Measurements from ENCODE around the gene AFDN. TPM values are rescaled to one million over a fixed set of nuclear protein-coding genes. Genes with fewer than 3 reads are reported as not detected.

The AFDN gene
- total and polyA plus RNA-seq, 2 experiments from 2014 or later = 66.9 to 200 TPM

DNA sequence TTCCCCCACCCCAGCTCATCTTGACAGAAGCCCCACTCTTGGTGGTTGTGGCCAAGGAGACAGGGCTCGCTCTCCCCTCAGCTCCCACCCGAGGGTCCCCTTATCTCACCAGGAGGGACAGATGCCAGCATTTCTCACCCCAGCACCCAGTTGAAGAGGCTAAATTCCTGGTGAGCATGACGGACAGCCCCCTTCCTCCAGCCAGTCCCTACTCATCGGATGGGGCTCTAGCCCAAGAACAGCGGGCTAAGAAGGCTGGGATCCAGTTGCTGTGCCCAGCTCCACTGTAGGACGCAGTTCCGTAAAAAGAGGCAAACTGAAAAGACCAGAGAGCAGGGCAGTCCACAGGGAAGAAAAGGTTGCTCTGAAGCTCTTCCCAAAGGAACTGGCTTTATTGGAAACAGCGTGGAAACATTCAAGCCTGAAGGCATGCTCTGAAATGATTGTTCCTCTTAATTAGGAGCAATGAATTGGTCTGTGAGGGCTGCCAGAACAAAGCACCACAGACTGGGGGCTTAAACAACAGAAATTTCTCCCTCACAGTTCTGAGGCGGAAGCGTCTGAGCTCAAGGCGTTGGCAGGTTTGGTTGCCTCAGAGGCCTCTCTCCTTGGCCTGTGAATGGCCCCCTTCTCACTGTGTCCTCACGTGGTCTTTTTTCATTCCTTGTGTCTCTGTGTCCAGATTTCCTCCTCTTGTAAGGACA, 152.9 kb downstream of the AFDN start:
- H3K4me3 Mint-ChIP-seq = no peak overlapping the region
- H3K4me2 ChIP-seq = no peak overlapping the region
- H3K36me3 Mint-ChIP-seq (ENCODE audit: low read depth) = peaks cover 10% of the 10 kb centered on the region
- no peaks in the 10 kb centered on the region; the same call in 2 of the 3 replicates for H3K4me1 Mint-ChIP-seq
- H3K27me3 ChIP-seq (ENCODE audit: insufficient read depth) = no peaks in the 10 kb centered on the region
- H3F3A ChIP-seq (replicated peaks; ENCODE audit: low read depth) = no peaks in the 10 kb centered on the region
- H4K20me1 ChIP-seq (replicated peaks; ENCODE audit: insufficient read depth) = 0 out of 2 replicates have a peak, but pooled peaks cover 2% of the 10 kb centered on the region
- H3K4me3 ChIP-seq = no peak overlapping the region
- H3K9me3 Mint-ChIP-seq = peaks cover 17% of the 10 kb centered on the region
- H3K79me2 ChIP-seq (replicated peaks; ENCODE audit: insufficient read depth) = no peaks in the 10 kb centered on the region
- no peak overlapping the region for H3K27ac ChIP-seq (ENCODE audit: low read depth)
- no peaks in the 10 kb centered on the region for H3K36me3 ChIP-seq (ENCODE audit: insufficient read depth)
- TF ChIP-seq JUNB (IDR thresholded peaks at IDR 0.05; ENCODE audit: unreplicated experiment) (no peak), ZNF114 (CRISPR knock-in tag; IDR thresholded peaks at IDR 0.05) (no peak), EZH2 (IDR thresholded peaks at IDR 0.05; ENCODE audit: low read depth, unreplicated experiment) (no peak), POLR2AphosphoS5 (IDR thresholded peaks at IDR 0.05; ENCODE audit: low read depth) (no peak), STAT1 (IDR thresholded peaks at IDR 0.05; ENCODE audit: unreplicated experiment) (no peak), CREB1 (CRISPR knock-in tag; IDR thresholded peaks at IDR 0.05; ENCODE audit: low read depth) (no peak), ETS1 (IDR thresholded peaks at IDR 0.05) (no peak)
- TF ChIP-seq, protein P1, sequence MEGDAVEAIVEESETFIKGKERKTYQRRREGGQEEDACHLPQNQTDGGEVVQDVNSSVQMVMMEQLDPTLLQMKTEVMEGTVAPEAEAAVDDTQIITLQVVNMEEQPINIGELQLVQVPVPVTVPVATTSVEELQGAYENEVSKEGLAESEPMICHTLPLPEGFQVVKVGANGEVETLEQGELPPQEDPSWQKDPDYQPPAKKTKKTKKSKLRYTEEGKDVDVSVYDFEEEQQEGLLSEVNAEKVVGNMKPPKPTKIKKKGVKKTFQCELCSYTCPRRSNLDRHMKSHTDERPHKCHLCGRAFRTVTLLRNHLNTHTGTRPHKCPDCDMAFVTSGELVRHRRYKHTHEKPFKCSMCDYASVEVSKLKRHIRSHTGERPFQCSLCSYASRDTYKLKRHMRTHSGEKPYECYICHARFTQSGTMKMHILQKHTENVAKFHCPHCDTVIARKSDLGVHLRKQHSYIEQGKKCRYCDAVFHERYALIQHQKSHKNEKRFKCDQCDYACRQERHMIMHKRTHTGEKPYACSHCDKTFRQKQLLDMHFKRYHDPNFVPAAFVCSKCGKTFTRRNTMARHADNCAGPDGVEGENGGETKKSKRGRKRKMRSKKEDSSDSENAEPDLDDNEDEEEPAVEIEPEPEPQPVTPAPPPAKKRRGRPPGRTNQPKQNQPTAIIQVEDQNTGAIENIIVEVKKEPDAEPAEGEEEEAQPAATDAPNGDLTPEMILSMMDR (conservative IDR thresholded peaks at IDR 0.05; ENCODE audit: low read depth in 2 of 2) = no peak
- ATAC-seq (no peak), DNase-seq (ENCODE audit: low spot score) (no peak)
- H2AFZ ChIP-seq = no peak overlapping the region
- H3K4me1 ChIP-seq (ENCODE audit: insufficient read depth) = no peaks in the 10 kb centered on the region
- peaks cover 2% of the 10 kb centered on the region; the same call in 1 of the 2 replicates for H3K9me2 ChIP-seq (ENCODE audit: insufficient read depth)
- H3K27me3 Mint-ChIP-seq (ENCODE audit: insufficient read depth, low read depth, poor library complexity) = peaks cover 1% of the 10 kb centered on the region
- H3K27ac Mint-ChIP-seq = no peak overlapping the region

- Mint-ChIP-seq H3K27me3 (ENCODE audit: insufficient read depth, low read depth, poor library complexity) (peaks cover 1% of the 10 kb centered on the region), H3K9me3 (peaks cover 16% of the 10 kb centered on the region; the same call in 2 of the 3 replicates), H3K36me3 (ENCODE audit: low read depth) (peaks cover 13% of the 10 kb centered on the region), H3K4me1 (no peaks in the 10 kb centered on the region; the same call in 2 of the 3 replicates), H3K4me3 (no peak overlapping the region), H3K27ac (no peak overlapping the region)
- no peaks in the 10 kb centered on the region for H3F3A ChIP-seq (replicated peaks; ENCODE audit: low read depth)
- no peaks in the 10 kb centered on the region for H3K79me2 ChIP-seq (replicated peaks; ENCODE audit: insufficient read depth)
- no peak for TF ChIP-seq CREB1 (CRISPR knock-in tag; IDR thresholded peaks at IDR 0.05; ENCODE audit: low read depth)
- TF ChIP-seq ETS1 (IDR thresholded peaks at IDR 0.05) = no peak
- TF ChIP-seq REST (IDR thresholded peaks at IDR 0.05; ENCODE audit: unreplicated experiment) = no peak
- no peak for TF ChIP-seq POLR2AphosphoS5 (IDR thresholded peaks at IDR 0.05; ENCODE audit: low read depth)
- TF ChIP-seq EZH2 (IDR thresholded peaks at IDR 0.05; ENCODE audit: low read depth, unreplicated experiment) = no peak
- TF ChIP-seq STAT1 (IDR thresholded peaks at IDR 0.05; ENCODE audit: unreplicated experiment) = no peak
- TF ChIP-seq EZH2phosphoT487 (IDR thresholded peaks at IDR 0.05; ENCODE audit: unreplicated experiment) = no peak
- H3K9me2 ChIP-seq (ENCODE audit: insufficient read depth) = peaks cover 6% of the 10 kb centered on the region; the same call in 1 of the 2 replicates
- DNase-seq (ENCODE audit: low spot score) (no peak), ATAC-seq (no peak)
- no peak overlapping the region for H3K4me3 ChIP-seq
- no peaks in the 10 kb centered on the region for H3K4me1 ChIP-seq (ENCODE audit: insufficient read depth)
- no peak overlapping the region for H3K27ac ChIP-seq (ENCODE audit: low read depth)
- H3K27me3 ChIP-seq (ENCODE audit: insufficient read depth) = no peaks in the 10 kb centered on the region
- H3K4me2 ChIP-seq = no peak overlapping the region
- no peaks in the 10 kb centered on the region for H3K36me3 ChIP-seq (ENCODE audit: insufficient read depth)
- H2AFZ ChIP-seq = no peak overlapping the region
- no peaks in the 10 kb centered on the region for H4K20me1 ChIP-seq (replicated peaks; ENCODE audit: insufficient read depth)
These were observed 154.3 kb downstream of the AFDN start for GRCh38 chr6:167980911-167981580.
